Left lung (tissue), 10 donors: ENCODE measurements around the gene TLE7. TPM values are rescaled to one million over a fixed set of nuclear protein-coding genes. Genes with fewer than 3 reads are reported as not detected.

Experiments
- ATAC-seq: fragments of 200-7000 bp; cut with Tn5 transposase; one replicate; pipeline ENCODE4 v1.9.1; 2020; ENCODE audit warnings: moderate library complexity
- DNase-seq, 4 donors: peaks; one replicate each; pipeline ENCODE4 v3.0.0-alpha.2; 2013 to 2020
- H3K27ac ChIP-seq, 2 donors: fragments of 200-600 bp; sonication (generic) in 1 of 2; one replicate each; pipeline versions ENCODE4 v1.5.0 to v1.8.0; 2020 to 2021
- H3K27me3 ChIP-seq, 2 donors: fragments of 200-600 bp; sonication (generic) in 1 of 2; one replicate each; pipeline versions ENCODE4 v1.5.0 to v1.8.0; 2020 to 2021
- H3K36me3 ChIP-seq, 2 donors: fragments of 200-600 bp; sonication (generic) in 1 of 2; one replicate each; pipeline versions ENCODE4 v1.5.0 to v1.8.0; 2020 to 2021
- H3K4me1 ChIP-seq, 2 donors: fragments of 200-600 bp; one replicate each; pipeline ENCODE4 v1.8.0; 2021
- H3K4me3 ChIP-seq, 2 donors: fragments of 200-600 bp; sonication (generic) in 1 of 2; one replicate each; pipeline versions ENCODE4 v1.5.0 to v1.8.0; 2020 to 2021; ENCODE audit warnings: mild to moderate bottlenecking in 1 of 2
- H3K9me3 ChIP-seq, 2 donors: fragments of 200-600 bp; sonication (generic) in 1 of 2; one replicate each; pipeline versions ENCODE4 v1.5.0 to v1.8.0; 2020 to 2021
- intact Hi-C, 2 donors: fragments of 100-400 bp; cut with DNase I; formaldehyde crosslinking; loops; one replicate each; pipeline versions ENCODE4 v1.11.2 to v1.14.2; 2022
- polyA plus RNA-seq, 6 donors: library from polyadenylated mRNA; unstranded; fragments of 120-200 nt; gene quantifications; one replicate each; pipeline ENCODE4 v1.2.1, GENCODE V29; 2013; ENCODE audit not compliant: insufficient read length in 6 of 6
- total RNA-seq, 2 donors: library from RNA; stranded (reverse); fragmentation: NEBNext Ultra II Directional; extraction: Animal tissue kit (Norgen Biotek cat#: 25700); gene quantifications; one replicate each; pipeline ENCODE4 v1.2.1, GENCODE V29; 2021
- TF ChIP-seq, protein P1 (sequence below), 2 donors: fragments of 200-600 bp; sonication (generic) in 1 of 2; IDR thresholded peaks; one replicate each; pipeline versions ENCODE4 v1.5.0 to v1.8.0; 2021; ENCODE audit warnings: antibody characterized with exemption in 2 of 2
- donor health status: DM: no; HTN: yes; CAD: no.
- donor health status: DM: no; HTN: no; CAD: no.

The TLE7 gene
- total and polyA plus RNA-seq, 8 donors, result not detected

DNA sequence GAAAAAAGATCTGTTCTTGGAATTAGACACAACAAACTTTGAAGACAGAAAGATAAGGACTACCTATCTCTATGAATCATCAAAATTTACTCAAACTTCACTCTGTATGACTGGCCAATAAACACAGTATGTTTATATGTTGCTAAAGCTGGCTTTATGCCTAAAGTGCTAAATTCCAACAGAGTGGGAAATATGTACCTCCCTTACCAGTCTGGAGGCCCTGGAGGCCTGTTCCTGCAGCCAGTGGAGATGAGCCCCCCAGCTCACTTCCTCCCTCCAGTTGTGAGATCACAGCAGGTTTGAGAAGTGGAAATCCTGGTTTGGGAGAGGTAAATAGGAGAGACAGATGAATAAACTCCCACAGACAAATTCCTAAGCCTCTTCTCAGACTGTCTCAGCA lies 11.2 kb upstream of the TLE7 start:
- H3K4me3 ChIP-seq, result no peak overlapping the region
- no peaks in the 10 kb centered on the region for H3K27me3 ChIP-seq
- intact Hi-C loops, result no loop called here
- H3K36me3 ChIP-seq, result peaks cover 0 to 89% of the 10 kb centered on the region in 2 donors
- no peak for ATAC-seq
- peaks cover 4 to 60% of the 10 kb centered on the region in 2 donors for H3K9me3 ChIP-seq
- H3K27ac ChIP-seq, result no peak overlapping the region
- DNase-seq, result no peak
- H3K4me1 ChIP-seq, result no peaks in the 10 kb centered on the region
- TF ChIP-seq, protein P1, sequence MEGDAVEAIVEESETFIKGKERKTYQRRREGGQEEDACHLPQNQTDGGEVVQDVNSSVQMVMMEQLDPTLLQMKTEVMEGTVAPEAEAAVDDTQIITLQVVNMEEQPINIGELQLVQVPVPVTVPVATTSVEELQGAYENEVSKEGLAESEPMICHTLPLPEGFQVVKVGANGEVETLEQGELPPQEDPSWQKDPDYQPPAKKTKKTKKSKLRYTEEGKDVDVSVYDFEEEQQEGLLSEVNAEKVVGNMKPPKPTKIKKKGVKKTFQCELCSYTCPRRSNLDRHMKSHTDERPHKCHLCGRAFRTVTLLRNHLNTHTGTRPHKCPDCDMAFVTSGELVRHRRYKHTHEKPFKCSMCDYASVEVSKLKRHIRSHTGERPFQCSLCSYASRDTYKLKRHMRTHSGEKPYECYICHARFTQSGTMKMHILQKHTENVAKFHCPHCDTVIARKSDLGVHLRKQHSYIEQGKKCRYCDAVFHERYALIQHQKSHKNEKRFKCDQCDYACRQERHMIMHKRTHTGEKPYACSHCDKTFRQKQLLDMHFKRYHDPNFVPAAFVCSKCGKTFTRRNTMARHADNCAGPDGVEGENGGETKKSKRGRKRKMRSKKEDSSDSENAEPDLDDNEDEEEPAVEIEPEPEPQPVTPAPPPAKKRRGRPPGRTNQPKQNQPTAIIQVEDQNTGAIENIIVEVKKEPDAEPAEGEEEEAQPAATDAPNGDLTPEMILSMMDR (IDR thresholded peaks at IDR 0.05), result no peak

DNA sequence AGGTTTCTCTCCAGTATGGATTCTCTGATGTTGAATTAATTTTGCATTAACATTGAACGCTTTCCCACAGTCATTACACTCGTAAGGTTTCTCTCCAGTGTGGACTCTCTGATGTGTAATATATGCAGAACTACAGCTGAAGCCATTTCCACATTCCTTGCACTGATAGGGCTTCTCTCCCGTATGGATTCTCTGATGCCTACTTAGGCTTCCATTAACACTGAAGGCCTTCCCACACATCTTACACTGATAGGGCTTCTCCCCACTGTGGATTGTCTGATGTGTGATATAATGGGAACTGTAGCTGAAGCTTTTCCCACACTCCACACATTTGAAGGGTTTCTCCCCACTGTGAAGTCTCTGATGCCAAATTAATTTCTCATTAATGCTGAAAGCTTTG lies 7.2 kb upstream of the TLE7 start:
- H3K4me1 ChIP-seq, result no peaks in the 10 kb centered on the region
- H3K36me3 ChIP-seq, result peaks cover 0 to 63% of the 10 kb centered on the region in 2 donors
- no peak for DNase-seq

DNA sequence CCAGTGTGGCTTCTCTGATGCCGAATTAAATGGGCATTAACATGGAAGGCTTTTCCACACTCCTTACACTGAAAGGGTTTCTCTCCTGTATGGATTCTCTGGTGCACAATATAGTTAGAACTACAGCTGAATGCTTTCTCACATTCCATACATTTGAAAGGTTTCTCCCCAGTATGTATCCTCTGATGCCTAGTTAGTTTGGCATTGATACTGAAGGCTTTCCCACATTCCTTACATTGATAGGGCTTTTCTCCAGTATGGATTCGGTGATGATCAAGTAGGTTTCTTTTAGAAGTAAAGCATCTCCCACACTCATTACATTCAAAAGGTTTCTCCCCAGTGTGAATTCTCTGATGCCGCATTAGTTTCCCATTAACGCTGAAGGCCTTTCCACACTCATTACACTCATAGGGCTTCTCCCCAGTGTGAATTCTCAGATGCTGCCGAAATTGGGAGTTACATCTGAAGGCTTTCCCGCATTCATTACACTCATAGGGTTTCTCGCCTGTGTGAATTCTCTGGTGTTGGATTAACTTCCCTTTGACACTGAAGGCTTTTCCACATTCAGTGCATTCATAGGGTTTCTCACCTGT lies 6.5 kb upstream of the TLE7 start:
- no peak for ATAC-seq
- no peaks in the 10 kb centered on the region for H3K4me1 ChIP-seq
- TF ChIP-seq, protein P1 (IDR thresholded peaks at IDR 0.05), result no peak
- DNase-seq, result no peak
- H3K9me3 ChIP-seq, result peaks cover 4 to 97% of the 10 kb centered on the region in 2 donors
- peaks cover 0 to 56% of the 10 kb centered on the region in 2 donors for H3K36me3 ChIP-seq
- H3K27ac ChIP-seq, result no peak overlapping the region
- no peak overlapping the region for H3K4me3 ChIP-seq
- no peaks in the 10 kb centered on the region for H3K27me3 ChIP-seq
- intact Hi-C loops, result no loop called here

More for the DNA sequence above, 7.2 kb upstream of the TLE7 start:
- Histone ChIP-seq H3K27me3 (no peaks in the 10 kb centered on the region), H3K9me3 (peaks cover 4 to 99% of the 10 kb centered on the region in 2 donors), H3K27ac (no peak overlapping the region), H3K4me3 (no peak overlapping the region)
- TF ChIP-seq, protein P1 (IDR thresholded peaks at IDR 0.05), result no peak
- no peak for ATAC-seq
- intact Hi-C loops, result no loop called here

DNA sequence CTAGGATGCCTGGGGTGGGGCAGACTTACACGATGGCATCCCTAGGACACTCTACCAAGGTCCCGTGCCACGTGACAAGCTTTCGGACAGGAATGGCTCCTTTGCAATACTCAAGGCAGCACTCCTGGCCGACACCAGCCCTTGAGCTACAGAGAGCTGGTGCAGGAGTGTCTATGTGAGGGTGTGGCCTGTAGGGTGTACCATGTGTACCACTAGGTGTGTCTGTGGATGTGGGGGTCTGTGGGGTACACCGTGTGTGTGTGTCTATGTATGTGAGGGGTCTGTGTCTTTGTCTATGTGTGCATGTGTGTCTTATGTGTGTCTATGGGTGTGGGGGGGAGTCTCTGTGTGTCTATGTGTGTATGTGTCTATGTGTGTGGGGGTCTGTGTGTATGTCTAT lies 1.9 kb upstream of the TLE7 start:
- DNase-seq (no peak), ATAC-seq (no peak)
- TF ChIP-seq, protein P1 (IDR thresholded peaks at IDR 0.05), result no peak
- no peak overlapping the region for H3K27ac ChIP-seq
- peaks cover 0 to 10% of the 10 kb centered on the region in 2 donors for H3K36me3 ChIP-seq
- no peak overlapping the region for H3K4me3 ChIP-seq
- peaks cover 0 to 62% of the 10 kb centered on the region in 2 donors for H3K9me3 ChIP-seq
- no peaks in the 10 kb centered on the region for H3K4me1 ChIP-seq
- H3K27me3 ChIP-seq, result peaks cover 0 to 36% of the 10 kb centered on the region in 2 donors
- intact Hi-C loops, result no loop called here

DNA sequence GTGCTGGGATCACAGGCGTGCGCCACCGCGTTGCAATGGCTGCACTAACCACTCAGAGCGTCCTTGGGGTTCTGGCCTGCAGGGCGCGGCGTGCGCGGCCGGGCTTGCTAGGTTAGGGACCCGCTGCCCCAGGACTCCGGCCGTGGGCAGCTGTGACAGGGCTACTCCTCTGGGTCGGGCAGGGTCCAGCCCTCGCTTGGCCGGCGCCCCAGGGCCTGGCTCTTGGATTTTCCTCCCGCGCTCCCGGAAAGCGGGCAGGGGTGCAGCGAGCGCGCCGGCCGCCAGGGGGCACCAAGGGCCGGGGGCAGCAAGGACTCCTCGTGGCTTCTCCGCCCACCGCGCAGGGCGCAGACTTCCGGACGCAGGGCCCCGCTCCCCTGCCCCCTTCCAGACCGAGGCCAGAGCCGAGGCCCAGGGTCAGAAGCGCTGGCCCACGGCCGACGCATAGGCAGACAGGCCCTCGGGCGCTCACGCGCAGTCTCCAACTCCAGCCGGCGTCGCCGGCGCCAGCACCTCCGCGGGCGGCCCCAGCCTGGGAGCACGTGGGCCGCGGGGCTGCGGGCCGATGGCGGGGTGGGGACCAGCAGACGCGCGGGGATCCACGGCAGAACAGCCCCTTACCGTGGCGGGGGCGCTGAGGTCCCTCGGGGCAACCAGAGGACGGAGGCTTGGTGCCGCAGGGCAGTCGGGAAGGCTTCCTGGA lies 355 bp downstream of the TLE7 start:
- Histone ChIP-seq H3K36me3 (no peaks in the 10 kb centered on the region), H3K4me3 (no peak overlapping the region), H3K27ac (no peak overlapping the region), H3K4me1 (no peaks in the 10 kb centered on the region), H3K27me3 (peaks cover 0 to 50% of the 10 kb centered on the region in 2 donors), H3K9me3 (peaks cover 0 to 40% of the 10 kb centered on the region in 2 donors)
- ATAC-seq (peak; percentile 50), DNase-seq (peak in 1 of 4 donors; percentile 83)
- TF ChIP-seq, protein P1 (IDR thresholded peaks at IDR 0.05), result peak; percentile 12 to 51
- intact Hi-C loops, result no loop called here
